Effector memory CD4-positive, alpha-beta T cell (primary cell): Measurements from ENCODE around the gene STBD1.

Experiments
- DNase-seq, 3 donors: peaks; one replicate each; pipeline ENCODE4 v3.0.0-alpha.2; 2020
- H3K27ac ChIP-seq: 2 replicates; pipeline ENCODE4 v1.7.0; 2013; ENCODE audit warnings: mild to moderate bottlenecking, low read length, moderate library complexity; ENCODE audit not compliant: insufficient read depth, poor library complexity, severe bottlenecking
- H3K27me3 ChIP-seq: replicated peaks from 2 replicates; pipeline ENCODE4 v1.7.0; 2013; ENCODE audit warnings: mild to moderate bottlenecking, low read length; ENCODE audit not compliant: insufficient read depth, control insufficient read depth, poor library complexity, severe bottlenecking
- H3K36me3 ChIP-seq: 2 replicates; pipeline ENCODE4 v1.7.0; 2013; ENCODE audit warnings: mild to moderate bottlenecking, low read length, moderate library complexity; ENCODE audit not compliant: control insufficient read depth, insufficient read depth
- H3K4me1 ChIP-seq: 2 replicates; pipeline ENCODE4 v1.7.0; 2013; ENCODE audit warnings: low read length, mild to moderate bottlenecking; ENCODE audit not compliant: control insufficient read depth, insufficient read depth, poor library complexity, severe bottlenecking
- H3K4me3 ChIP-seq: 2 replicates; pipeline ENCODE4 v1.7.0; 2013; ENCODE audit warnings: low read length, low read depth, mild to moderate bottlenecking; ENCODE audit not compliant: insufficient read depth, poor library complexity, severe bottlenecking
- H3K9me3 ChIP-seq: 2 replicates; pipeline ENCODE4 v1.7.0; 2013; ENCODE audit warnings: mild to moderate bottlenecking, low read length, moderate library complexity; ENCODE audit not compliant: control insufficient read depth

The STBD1 gene

GRCh38 chr4:76315267-76315918 is 8.9 kb downstream of the STBD1 start:
- H3K4me1 ChIP-seq: no peaks in the 10 kb centered on the region
- no peak overlapping the region for H3K4me3 ChIP-seq
- no peaks in the 10 kb centered on the region for H3K36me3 ChIP-seq
- no peak overlapping the region for H3K27ac ChIP-seq
- H3K9me3 ChIP-seq: no peaks in the 10 kb centered on the region
- no peaks in the 10 kb centered on the region for H3K27me3 ChIP-seq
- DNase-seq: no peak

GRCh38 chr4:76316131-76316530 is 9.6 kb downstream of the STBD1 start:
- no peak for DNase-seq
- no peaks in the 10 kb centered on the region for H3K27me3 ChIP-seq
- H3K9me3 ChIP-seq: no peaks in the 10 kb centered on the region
- no peaks in the 10 kb centered on the region for H3K36me3 ChIP-seq
- H3K27ac ChIP-seq: no peak overlapping the region
- no peak overlapping the region for H3K4me3 ChIP-seq
- H3K4me1 ChIP-seq: no peaks in the 10 kb centered on the region

GRCh38 chr4:76322236-76322635 is 15.7 kb downstream of the STBD1 start:
- H3K36me3 ChIP-seq: no peaks in the 10 kb centered on the region
- no peak overlapping the region for H3K27ac ChIP-seq
- no peaks in the 10 kb centered on the region for H3K27me3 ChIP-seq
- H3K4me3 ChIP-seq: no peak overlapping the region
- no peak for DNase-seq
- H3K9me3 ChIP-seq: no peaks in the 10 kb centered on the region
- no peaks in the 10 kb centered on the region for H3K4me1 ChIP-seq

GRCh38 chr4:76325072-76325471 is 18.5 kb downstream of the STBD1 start:
- Histone ChIP-seq H3K4me3 (no peak overlapping the region), H3K4me1 (no peaks in the 10 kb centered on the region), H3K9me3 (no peaks in the 10 kb centered on the region), H3K36me3 (no peaks in the 10 kb centered on the region), H3K27ac (no peak overlapping the region), H3K27me3 (peaks cover 4% of the 10 kb centered on the region)
- no peak for DNase-seq

- H3K4me1 ChIP-seq: no peaks in the 10 kb centered on the region
- no peak overlapping the region for H3K4me3 ChIP-seq
- no peaks in the 10 kb centered on the region for H3K9me3 ChIP-seq
- no peak overlapping the region for H3K27ac ChIP-seq
- peaks cover 4% of the 10 kb centered on the region for H3K27me3 ChIP-seq
- H3K36me3 ChIP-seq: no peaks in the 10 kb centered on the region
- DNase-seq: no peak
Observed at GRCh38 chr4:76326515-76326914, 20.0 kb downstream of the STBD1 start.

- Histone ChIP-seq H3K36me3 (no peaks in the 10 kb centered on the region), H3K27me3 (no peaks in the 10 kb centered on the region), H3K4me1 (no peaks in the 10 kb centered on the region), H3K4me3 (no peak overlapping the region), H3K9me3 (no peaks in the 10 kb centered on the region), H3K27ac (no peak overlapping the region)
- DNase-seq: no peak
Observed at GRCh38 chr4:76334885-76335284, 28.4 kb downstream of the STBD1 start.

GRCh38 chr4:76339364-76339763 is 32.8 kb downstream of the STBD1 start:
- Histone ChIP-seq H3K27ac (no peak overlapping the region), H3K27me3 (no peaks in the 10 kb centered on the region), H3K4me1 (no peaks in the 10 kb centered on the region), H3K9me3 (no peaks in the 10 kb centered on the region), H3K36me3 (no peaks in the 10 kb centered on the region), H3K4me3 (no peak overlapping the region)
- DNase-seq: no peak

GRCh38 chr4:76341063-76341462 is 34.5 kb downstream of the STBD1 start:
- H3K27me3 ChIP-seq: no peaks in the 10 kb centered on the region
- no peak overlapping the region for H3K27ac ChIP-seq

GRCh38 chr4:76342191-76342590 is 35.7 kb downstream of the STBD1 start:
- H3K4me1 ChIP-seq: no peaks in the 10 kb centered on the region
- no peaks in the 10 kb centered on the region for H3K27me3 ChIP-seq
- no peak overlapping the region for H3K4me3 ChIP-seq
- DNase-seq: no peak
- H3K27ac ChIP-seq: no peak overlapping the region
- no peaks in the 10 kb centered on the region for H3K9me3 ChIP-seq
- no peaks in the 10 kb centered on the region for H3K36me3 ChIP-seq

More at GRCh38 chr4:76341063-76341462, 34.5 kb downstream of the STBD1 start:
- H3K4me1 ChIP-seq: no peaks in the 10 kb centered on the region
- DNase-seq: no peak
- no peaks in the 10 kb centered on the region for H3K9me3 ChIP-seq
- no peaks in the 10 kb centered on the region for H3K36me3 ChIP-seq
- no peak overlapping the region for H3K4me3 ChIP-seq

GRCh38 chr4:76342803-76343202 is 36.3 kb downstream of the STBD1 start:
- H3K27ac ChIP-seq: no peak overlapping the region

More at GRCh38 chr4:76342803-76343202, 36.3 kb downstream of the STBD1 start:
- Histone ChIP-seq H3K4me1 (no peaks in the 10 kb centered on the region), H3K9me3 (no peaks in the 10 kb centered on the region), H3K36me3 (no peaks in the 10 kb centered on the region), H3K27me3 (no peaks in the 10 kb centered on the region), H3K4me3 (no peak overlapping the region)
- no peak for DNase-seq
